Vagina (tissue), 2 donors: ENCODE data around the gene C5orf46. TPM values are rescaled to one million over a fixed set of nuclear protein-coding genes. Genes with fewer than 3 reads are reported as not detected.

Source experiments
- DNase-seq, 2 donors: peaks; one replicate each; pipeline ENCODE4 v3.0.0-alpha.2; 2017; ENCODE audit errors: extremely low spot score in 2 of 2
- H3K27ac ChIP-seq: fragments of 200-600 bp; sonication (generic); one replicate; pipeline ENCODE4 v1.5.1; 2019
- H3K27me3 ChIP-seq: fragments of 200-600 bp; sonication (generic); one replicate; pipeline ENCODE4 v1.5.1; 2019
- H3K36me3 ChIP-seq, 2 donors: fragments of 200-600 bp; sonication (generic); one replicate each; pipeline ENCODE4 v1.5.1; 2017 to 2019
- H3K4me1 ChIP-seq: fragments of 200-600 bp; sonication (generic); one replicate; pipeline ENCODE4 v1.5.1; 2019
- H3K4me3 ChIP-seq, 2 donors: fragments of 200-600 bp; sonication (generic); 1 replicate in 1 of 2; 2 replicates in 1 of 2; pipeline ENCODE4 v1.5.1; 2016 to 2019
- H3K9me3 ChIP-seq: fragments of 200-600 bp; sonication (generic); one replicate; pipeline ENCODE4 v1.5.1; 2019
- CTCF ChIP-seq, 3 experiments: fragments of 450-650 bp in 2 of 3; fragments of 200-600 bp in 1 of 3; sonication (generic) in 1 of 3; IDR thresholded peaks; one replicate each; pipeline ENCODE4 v1.5.1; 2017 to 2019; ENCODE audit warnings: antibody characterized with exemption in 3 of 3, mild to moderate bottlenecking in 2 of 3, moderate library complexity in 2 of 3
- POLR2A ChIP-seq, 2 donors: fragments of 450-650 bp; IDR thresholded peaks; one replicate each; pipeline ENCODE4 v1.6.1; 2017; ENCODE audit warnings: antibody characterized with exemption in 2 of 2, mild to moderate bottlenecking in 2 of 2, moderate library complexity in 2 of 2
- POLR2AphosphoS5 ChIP-seq, 2 donors: sonication (generic); formaldehyde crosslinking; IDR thresholded peaks; one replicate each; pipeline ENCODE4 v1.9.0; 2017; ENCODE audit warnings: antibody characterized with exemption in 2 of 2, mild to moderate bottlenecking in 2 of 2, low read depth in 1 of 2; ENCODE audit not compliant: insufficient read depth in 1 of 2
- intact Hi-C: fragments of 100-400 bp; cut with DNase I; formaldehyde crosslinking; loops from one replicate; pipeline ENCODE4 v1.15.1; 2023
- total RNA-seq: library from RNA; depleted of rRNA; stranded (reverse); fragments of >200 nt; gene quantifications from one replicate; pipeline ENCODE4 v1.2.3, GENCODE V29; 2016

Gene C5orf46
- total RNA-seq, 1 donor from 2014 or later = not detected

DNA sequence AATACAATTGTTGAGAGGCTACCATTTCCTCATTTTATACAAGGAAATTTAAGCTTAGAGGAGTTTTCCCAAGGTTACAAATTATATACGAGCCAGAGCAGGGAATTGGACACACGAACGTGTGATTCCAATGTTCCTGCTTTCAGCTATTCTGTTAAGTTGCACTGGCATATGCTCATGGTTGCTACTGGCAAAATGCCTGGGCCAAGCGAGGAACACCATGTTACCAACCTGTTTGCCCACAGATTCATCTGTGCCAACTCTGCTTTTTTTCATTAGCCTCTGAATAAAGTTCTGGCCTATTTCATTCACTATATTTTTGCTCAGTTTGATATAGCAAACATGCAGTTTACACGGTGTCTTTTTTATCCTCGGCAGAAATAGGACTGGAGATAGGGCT, 5.1 kb upstream of the C5orf46 start:
- intact Hi-C loops = no loop called here
- Histone ChIP-seq H3K36me3 (no peaks in the 10 kb centered on the region), H3K27ac (no peak overlapping the region), H3K27me3 (no peaks in the 10 kb centered on the region), H3K9me3 (no peaks in the 10 kb centered on the region), H3K4me3 (no peak overlapping the region), H3K4me1 (no peaks in the 10 kb centered on the region)
- TF ChIP-seq POLR2A (IDR thresholded peaks at IDR 0.05) (no peak), CTCF (IDR thresholded peaks at IDR 0.05) (no peak), POLR2AphosphoS5 (IDR thresholded peaks at IDR 0.05; ENCODE audit: insufficient read depth in 1 of 2, low read depth in 1 of 2) (no peak)
- DNase-seq = no peak

DNA sequence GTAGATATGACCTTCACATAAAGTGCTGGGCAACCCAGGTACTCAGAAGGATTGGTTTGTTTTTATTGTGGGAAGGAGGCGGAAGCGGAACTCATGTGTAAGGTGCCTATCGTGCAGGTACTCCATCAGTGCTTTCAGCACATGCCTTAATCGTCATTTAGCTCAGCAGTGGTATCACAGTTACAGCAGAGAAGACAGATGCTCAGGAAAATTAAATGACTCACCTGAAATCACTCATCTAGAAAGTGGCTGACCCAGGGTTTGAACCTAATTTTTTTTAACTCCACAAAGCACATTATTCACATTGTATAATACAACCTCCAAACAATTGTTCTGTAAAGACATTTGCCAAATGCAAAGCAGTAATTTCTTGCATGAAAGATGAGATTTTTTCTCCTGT, 2.2 kb downstream of the C5orf46 start:
- Histone ChIP-seq H3K27ac (no peak overlapping the region), H3K4me3 (no peak overlapping the region), H3K36me3 (no peaks in the 10 kb centered on the region), H3K4me1 (no peaks in the 10 kb centered on the region), H3K27me3 (no peaks in the 10 kb centered on the region), H3K9me3 (no peaks in the 10 kb centered on the region)
- TF ChIP-seq POLR2AphosphoS5 (IDR thresholded peaks at IDR 0.05; ENCODE audit: insufficient read depth in 1 of 2, low read depth in 1 of 2) (no peak), CTCF (IDR thresholded peaks at IDR 0.05) (no peak), POLR2A (IDR thresholded peaks at IDR 0.05) (no peak)
- DNase-seq = no peak
- intact Hi-C loops = no loop called here

DNA sequence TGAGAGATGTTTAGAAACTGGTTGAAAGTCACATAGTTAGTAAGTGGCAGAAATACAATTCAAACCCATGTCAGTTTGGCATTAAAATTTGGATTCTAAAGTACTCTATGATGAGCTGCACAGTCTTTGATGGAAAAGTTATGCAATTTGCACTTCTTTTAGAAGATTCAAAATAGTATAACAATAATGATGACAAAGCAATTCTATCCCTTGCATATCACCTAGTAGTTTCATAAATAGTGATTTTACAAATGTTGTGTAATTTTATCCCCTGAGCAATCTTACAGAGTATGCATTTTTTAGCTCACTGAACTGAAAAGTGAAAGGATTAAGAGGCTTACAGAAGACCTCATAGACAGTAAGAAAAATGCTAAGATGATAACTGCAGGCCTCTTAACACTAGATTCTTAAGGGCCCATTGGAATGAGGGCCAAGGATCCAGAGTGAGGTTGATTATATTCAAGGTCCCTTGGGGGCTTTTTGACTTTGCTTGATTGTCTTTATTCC, 3.7 kb downstream of the C5orf46 start:
- no peak overlapping the region for H3K4me3 ChIP-seq

DNA sequence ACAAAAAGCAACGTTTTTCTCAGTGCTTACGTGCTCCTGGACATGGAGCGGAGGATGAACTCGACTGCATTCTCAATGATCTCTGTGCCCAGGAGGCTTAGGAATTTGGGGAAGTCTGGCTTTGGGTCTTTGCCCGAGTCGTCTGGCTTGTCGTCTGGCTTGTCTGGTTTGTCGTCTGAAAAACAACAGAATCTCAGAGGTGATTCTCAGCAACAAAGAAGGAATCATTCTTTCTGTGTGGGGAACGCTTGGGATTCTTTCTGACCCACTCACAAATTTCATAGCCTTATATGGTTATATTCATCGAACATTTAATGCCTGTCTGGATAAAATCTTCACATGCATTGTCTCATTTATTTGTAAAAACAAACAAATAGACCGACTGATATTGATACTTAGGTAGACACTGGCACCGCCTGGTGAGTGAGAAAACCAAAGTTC, 4.7 kb downstream of the C5orf46 start:
- Histone ChIP-seq H3K4me1 (no peaks in the 10 kb centered on the region), H3K9me3 (no peaks in the 10 kb centered on the region), H3K27ac (no peak overlapping the region), H3K4me3 (no peak overlapping the region), H3K27me3 (no peaks in the 10 kb centered on the region), H3K36me3 (no peaks in the 10 kb centered on the region)
- DNase-seq = no peak
- intact Hi-C loops = no loop called here
- no peak for TF ChIP-seq CTCF (IDR thresholded peaks at IDR 0.05)
- no peak for TF ChIP-seq POLR2AphosphoS5 (IDR thresholded peaks at IDR 0.05; ENCODE audit: insufficient read depth in 1 of 2, low read depth in 1 of 2)
- TF ChIP-seq POLR2A (IDR thresholded peaks at IDR 0.05) = no peak

More for the DNA sequence above, 3.7 kb downstream of the C5orf46 start:
- intact Hi-C loops = no loop called here
- no peaks in the 10 kb centered on the region for H3K36me3 ChIP-seq
- DNase-seq = no peak
- no peak for TF ChIP-seq CTCF (IDR thresholded peaks at IDR 0.05)
- no peak for TF ChIP-seq POLR2A (IDR thresholded peaks at IDR 0.05)
- TF ChIP-seq POLR2AphosphoS5 (IDR thresholded peaks at IDR 0.05; ENCODE audit: insufficient read depth in 1 of 2, low read depth in 1 of 2) = no peak
- no peaks in the 10 kb centered on the region for H3K4me1 ChIP-seq
- no peaks in the 10 kb centered on the region for H3K9me3 ChIP-seq
- no peaks in the 10 kb centered on the region for H3K27me3 ChIP-seq
- H3K27ac ChIP-seq = no peak overlapping the region

DNA sequence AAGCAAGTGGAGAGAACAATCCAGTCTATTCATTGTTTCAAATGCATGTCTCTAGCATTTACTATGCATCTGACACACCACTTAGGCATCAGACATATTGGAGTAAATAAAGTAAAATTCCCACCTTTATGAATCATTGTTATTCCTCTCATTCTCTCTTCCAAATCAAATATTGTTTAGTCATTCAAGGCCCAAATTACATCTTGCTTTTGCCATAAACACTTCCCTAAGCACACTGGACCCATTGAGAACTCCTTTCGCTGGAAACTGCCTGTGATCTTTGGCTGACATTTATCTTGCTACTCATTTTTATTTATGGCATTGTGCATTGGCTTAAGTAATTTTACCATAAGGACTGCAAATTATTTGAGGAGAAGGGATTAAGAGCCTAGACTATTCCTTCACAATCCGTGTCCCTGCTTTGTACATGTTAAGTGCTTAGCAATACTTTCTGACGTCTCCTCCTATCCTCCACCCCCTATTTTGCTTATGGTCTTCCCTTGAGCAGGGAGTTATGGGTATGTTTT, 7.4 kb downstream of the C5orf46 start:
- H3K9me3 ChIP-seq = no peaks in the 10 kb centered on the region
- no peak overlapping the region for H3K27ac ChIP-seq
- H3K36me3 ChIP-seq = no peaks in the 10 kb centered on the region
- intact Hi-C loops = no loop called here
- no peak overlapping the region for H3K4me3 ChIP-seq
- no peaks in the 10 kb centered on the region for H3K27me3 ChIP-seq
- H3K4me1 ChIP-seq = no peaks in the 10 kb centered on the region
- no peak for TF ChIP-seq POLR2A (IDR thresholded peaks at IDR 0.05)
- no peak for TF ChIP-seq CTCF (IDR thresholded peaks at IDR 0.05)
- TF ChIP-seq POLR2AphosphoS5 (IDR thresholded peaks at IDR 0.05; ENCODE audit: insufficient read depth in 1 of 2, low read depth in 1 of 2) = no peak
- no peak for DNase-seq
